Breast epithelium (tissue), 3 donors: Measurements from ENCODE around the gene SHLD2.

Source experiments
- POLR2AphosphoS5 ChIP-seq, 3 donors: sonication (generic); formaldehyde crosslinking; IDR thresholded peaks; one replicate each; pipeline ENCODE4 v1.6.1; 2017; ENCODE audit warnings: antibody characterized with exemption in 3 of 3
- TF ChIP-seq, protein P1 (sequence below), 3 donors: fragments of 450-650 bp; IDR thresholded peaks; one replicate each; pipeline ENCODE4 v1.5.1; 2016 to 2017; ENCODE audit warnings: antibody characterized with exemption in 3 of 3, mild to moderate bottlenecking in 3 of 3, moderate library complexity in 3 of 3

GRCh38 chr10:87066178-87066577, 28.8 kb upstream of the SHLD2 start:
- TF ChIP-seq POLR2AphosphoS5 (IDR thresholded peaks at IDR 0.05) = no peak
- TF ChIP-seq, protein P1, sequence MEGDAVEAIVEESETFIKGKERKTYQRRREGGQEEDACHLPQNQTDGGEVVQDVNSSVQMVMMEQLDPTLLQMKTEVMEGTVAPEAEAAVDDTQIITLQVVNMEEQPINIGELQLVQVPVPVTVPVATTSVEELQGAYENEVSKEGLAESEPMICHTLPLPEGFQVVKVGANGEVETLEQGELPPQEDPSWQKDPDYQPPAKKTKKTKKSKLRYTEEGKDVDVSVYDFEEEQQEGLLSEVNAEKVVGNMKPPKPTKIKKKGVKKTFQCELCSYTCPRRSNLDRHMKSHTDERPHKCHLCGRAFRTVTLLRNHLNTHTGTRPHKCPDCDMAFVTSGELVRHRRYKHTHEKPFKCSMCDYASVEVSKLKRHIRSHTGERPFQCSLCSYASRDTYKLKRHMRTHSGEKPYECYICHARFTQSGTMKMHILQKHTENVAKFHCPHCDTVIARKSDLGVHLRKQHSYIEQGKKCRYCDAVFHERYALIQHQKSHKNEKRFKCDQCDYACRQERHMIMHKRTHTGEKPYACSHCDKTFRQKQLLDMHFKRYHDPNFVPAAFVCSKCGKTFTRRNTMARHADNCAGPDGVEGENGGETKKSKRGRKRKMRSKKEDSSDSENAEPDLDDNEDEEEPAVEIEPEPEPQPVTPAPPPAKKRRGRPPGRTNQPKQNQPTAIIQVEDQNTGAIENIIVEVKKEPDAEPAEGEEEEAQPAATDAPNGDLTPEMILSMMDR (IDR thresholded peaks at IDR 0.05) = no peak
